Activated CD8-positive, alpha-beta T cell treated with anti-CD3 and anti-CD28 coated beads for 36 hours (primary cell): Measurements from ENCODE around the gene SOD1. TPM values are rescaled to one million over a fixed set of nuclear protein-coding genes. Genes with fewer than 3 reads are reported as not detected.
"Not testable (repeated sequence)": the region's sequence is repeated elsewhere in the genome, so short reads cannot be mapped to it uniquely, and the experiment has no call there.

Experiments used
- ATAC-seq: fragments of 200-7000 bp; cut with Tn5 transposase; one replicate; pipeline ENCODE4 v1.10.0; 2021; ENCODE audit warnings: mild to moderate bottlenecking, moderate library complexity
- CTCF ChIA-PET: fragments of 350-600 bp; sonication (Branson Sonifier 250); formaldehyde crosslinking; loops from one replicate; lab custom pipeline; 2021; ENCODE audit warnings: antibody characterized with exemption; lab: Charles Lee
- POLR2A ChIA-PET: fragments of 350-600 bp; sonication (Branson Sonifier 250); formaldehyde crosslinking; loops from one replicate; lab custom pipeline; 2021; ENCODE audit warnings: antibody characterized with exemption; lab: Charles Lee
- DNase-seq: peaks from one replicate; pipeline ENCODE4 v3.0.0-alpha.2; 2020
- H3K27ac Mint-ChIP-seq: one replicate; pipeline ENCODE4 v1.8.0; 2021; ENCODE audit warnings: mild to moderate bottlenecking, mixed read lengths
- H3K27me3 Mint-ChIP-seq: one replicate; pipeline ENCODE4 v1.8.0; 2021; ENCODE audit warnings: mixed read lengths
- H3K36me3 Mint-ChIP-seq: one replicate; pipeline ENCODE4 v1.8.0; 2021; ENCODE audit warnings: low read depth, mixed read lengths
- H3K4me1 Mint-ChIP-seq: one replicate; pipeline ENCODE4 v1.8.0; 2021; ENCODE audit warnings: low read depth, mixed read lengths
- H3K4me3 Mint-ChIP-seq: one replicate; pipeline ENCODE4 v1.8.0; 2021; ENCODE audit warnings: mild to moderate bottlenecking, moderate library complexity, mixed read lengths
- H3K9me3 Mint-ChIP-seq: one replicate; pipeline ENCODE4 v1.8.0; 2021; ENCODE audit warnings: mixed read lengths
- intact Hi-C: fragments of 100-400 bp; cut with micrococcal nuclease; formaldehyde crosslinking; loops from one replicate; pipeline ENCODE4 v1.10.0; 2022
- total RNA-seq, 2 experiments: library from RNA; stranded (reverse); gene quantifications; one replicate each; pipeline ENCODE4 v1.2.3, GENCODE V29; 2021
- TF ChIP-seq, protein P1 (sequence below): fragments of 200-600 bp; IDR thresholded peaks from one replicate; pipeline ENCODE4 v1.8.0; 2022; ENCODE audit warnings: antibody characterized with exemption, mild to moderate bottlenecking

Gene SOD1
- total RNA-seq, 2 experiments from 2014 or later: 277 to 286 TPM

DNA sequence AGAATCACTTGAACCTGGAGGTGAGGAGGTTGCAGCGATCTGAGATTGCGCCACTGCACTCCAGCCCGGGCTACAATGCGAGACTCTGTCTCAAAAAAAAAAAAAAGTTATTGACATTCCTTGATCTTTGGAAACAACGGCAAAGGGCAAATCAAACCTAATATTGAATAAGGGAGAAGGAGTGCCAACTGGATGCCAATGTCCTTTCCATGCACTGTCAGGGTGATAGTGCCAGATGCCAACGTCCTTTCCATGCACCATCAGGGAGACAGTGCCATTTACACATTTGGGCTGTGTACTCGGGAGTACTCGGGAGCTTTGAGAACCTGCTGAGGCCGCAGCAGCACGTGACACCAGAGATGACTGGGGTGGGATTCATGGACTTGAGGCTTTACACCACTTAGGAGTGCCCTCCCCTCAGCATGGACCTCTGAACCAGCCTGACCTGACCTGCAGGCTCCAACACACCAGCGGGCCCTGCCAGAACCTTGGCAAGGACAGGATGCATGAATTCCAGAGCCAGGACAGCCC lies 34.5 kb upstream of the SOD1 start:
- peaks cover 7% of the 10 kb centered on the region for H3K4me1 Mint-ChIP-seq
- DNase-seq (no peak), ATAC-seq (no peak)
- H3K27ac Mint-ChIP-seq: no peak overlapping the region
- H3K9me3 Mint-ChIP-seq: no peaks in the 10 kb centered on the region
- H3K4me3 Mint-ChIP-seq: no peak overlapping the region
- TF ChIP-seq, protein P1, sequence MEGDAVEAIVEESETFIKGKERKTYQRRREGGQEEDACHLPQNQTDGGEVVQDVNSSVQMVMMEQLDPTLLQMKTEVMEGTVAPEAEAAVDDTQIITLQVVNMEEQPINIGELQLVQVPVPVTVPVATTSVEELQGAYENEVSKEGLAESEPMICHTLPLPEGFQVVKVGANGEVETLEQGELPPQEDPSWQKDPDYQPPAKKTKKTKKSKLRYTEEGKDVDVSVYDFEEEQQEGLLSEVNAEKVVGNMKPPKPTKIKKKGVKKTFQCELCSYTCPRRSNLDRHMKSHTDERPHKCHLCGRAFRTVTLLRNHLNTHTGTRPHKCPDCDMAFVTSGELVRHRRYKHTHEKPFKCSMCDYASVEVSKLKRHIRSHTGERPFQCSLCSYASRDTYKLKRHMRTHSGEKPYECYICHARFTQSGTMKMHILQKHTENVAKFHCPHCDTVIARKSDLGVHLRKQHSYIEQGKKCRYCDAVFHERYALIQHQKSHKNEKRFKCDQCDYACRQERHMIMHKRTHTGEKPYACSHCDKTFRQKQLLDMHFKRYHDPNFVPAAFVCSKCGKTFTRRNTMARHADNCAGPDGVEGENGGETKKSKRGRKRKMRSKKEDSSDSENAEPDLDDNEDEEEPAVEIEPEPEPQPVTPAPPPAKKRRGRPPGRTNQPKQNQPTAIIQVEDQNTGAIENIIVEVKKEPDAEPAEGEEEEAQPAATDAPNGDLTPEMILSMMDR: no peak
- no peaks in the 10 kb centered on the region for H3K36me3 Mint-ChIP-seq
- intact Hi-C loops: no loop called here
- POLR2A ChIA-PET: no interaction called here
- H3K27me3 Mint-ChIP-seq: no peaks in the 10 kb centered on the region
- CTCF ChIA-PET: no interaction called here

DNA sequence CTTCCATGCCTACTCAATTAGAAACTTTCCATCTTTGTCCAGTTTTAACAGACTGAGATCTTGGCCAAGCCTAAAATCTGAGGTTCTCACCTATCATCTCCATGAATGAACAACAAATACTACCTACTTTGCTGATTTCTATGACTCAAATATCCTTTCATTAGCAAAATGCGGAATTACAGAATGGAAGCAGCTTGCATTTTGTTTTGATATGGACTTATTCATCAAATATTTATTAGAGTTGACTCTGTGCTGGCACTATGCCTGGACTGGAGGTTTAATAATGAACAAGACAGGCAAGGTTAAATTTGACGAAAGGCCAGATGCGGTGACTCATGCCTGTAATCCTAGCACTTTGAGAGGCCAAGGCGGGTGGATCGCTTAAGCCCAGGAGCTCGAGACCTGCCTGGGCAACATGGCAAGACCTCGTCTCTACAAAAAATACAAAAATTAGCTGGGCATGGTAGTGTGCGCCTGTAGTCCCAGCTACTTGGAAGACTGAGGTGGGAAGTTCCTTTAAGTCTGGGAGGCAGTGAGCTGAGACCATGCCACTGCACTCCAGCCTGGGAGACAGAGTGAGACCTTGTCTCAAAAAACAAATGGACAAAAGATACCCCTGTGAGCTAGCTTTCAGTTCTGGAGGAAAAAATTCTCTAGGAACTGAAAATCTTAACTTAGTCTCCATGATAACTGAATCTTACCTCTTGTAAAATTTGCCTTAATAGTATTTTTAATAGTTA lies 29.4 kb upstream of the SOD1 start:
- Mint-ChIP-seq H3K27ac (no peak overlapping the region), H3K36me3 (no peaks in the 10 kb centered on the region), H3K4me3 (no peak overlapping the region), H3K9me3 (peaks cover 2% of the 10 kb centered on the region), H3K27me3 (no peaks in the 10 kb centered on the region), H3K4me1 (no peaks in the 10 kb centered on the region)
- DNase-seq (no peak), ATAC-seq (no peak)
- intact Hi-C loops: no loop called here
- TF ChIP-seq, protein P1: no peak
- ChIA-PET CTCF (no interaction called here), POLR2A (no interaction called here)

DNA sequence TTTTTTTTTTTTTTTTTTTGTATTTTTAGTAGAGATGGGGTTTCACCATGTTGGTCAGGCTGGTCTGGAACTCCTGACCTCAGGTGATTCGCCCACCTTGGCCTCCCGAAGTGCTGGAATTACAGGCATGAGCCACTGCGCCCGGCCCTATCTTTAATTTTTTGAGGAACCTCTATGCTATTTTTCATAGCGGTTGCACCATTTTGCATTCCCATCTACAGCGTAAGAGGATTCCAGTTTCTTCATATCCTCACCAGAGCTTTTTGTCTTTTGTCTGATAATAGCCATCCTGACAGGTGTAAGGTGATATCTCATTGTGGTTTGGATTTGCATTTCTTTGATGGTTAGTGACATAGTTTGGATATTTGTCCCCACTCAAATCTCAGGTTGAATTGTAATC lies 27.6 kb upstream of the SOD1 start:
- H3K4me3 Mint-ChIP-seq, POLR2A ChIA-PET, intact Hi-C loops, H3K9me3 Mint-ChIP-seq, H3K36me3 Mint-ChIP-seq, H3K27me3 Mint-ChIP-seq, ATAC-seq, H3K4me1 Mint-ChIP-seq, H3K27ac Mint-ChIP-seq, DNase-seq, CTCF ChIA-PET: not testable (repeated sequence)

DNA sequence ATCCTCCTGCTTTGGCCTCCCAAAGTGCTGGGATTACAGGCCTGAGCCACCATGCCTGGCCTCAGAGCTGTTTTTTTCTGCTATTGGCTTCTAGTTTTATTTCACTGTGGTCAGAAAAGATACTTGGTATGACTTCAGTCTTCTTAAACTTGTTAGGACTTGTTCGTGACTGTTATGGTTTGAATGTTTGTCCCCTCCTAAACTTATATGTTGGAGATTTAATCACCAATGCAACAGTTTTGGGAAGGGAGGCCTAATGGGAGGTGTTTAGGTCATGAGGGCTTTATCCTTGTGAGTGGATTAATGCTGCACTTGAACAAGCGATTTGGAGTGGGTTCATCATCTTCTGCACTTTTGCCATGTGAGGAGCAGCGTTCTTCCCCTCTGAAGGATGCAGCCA lies 24.5 kb upstream of the SOD1 start:
- TF ChIP-seq, protein P1: no peak
- no peak overlapping the region for H3K4me3 Mint-ChIP-seq
- ATAC-seq: no peak
- intact Hi-C loops: no loop called here
- ChIA-PET CTCF (interaction anchor here (1.2 kb wide), 1 partner anchor 11 kb away, joined by 3 read pairs; no protein-coding TSS in a partner anchor), POLR2A (no interaction called here)
- peaks cover 9% of the 10 kb centered on the region for H3K9me3 Mint-ChIP-seq
- no peaks in the 10 kb centered on the region for H3K27me3 Mint-ChIP-seq
- DNase-seq: no peak
- no peaks in the 10 kb centered on the region for H3K4me1 Mint-ChIP-seq
- H3K36me3 Mint-ChIP-seq: peaks cover 2% of the 10 kb centered on the region
- no peak overlapping the region for H3K27ac Mint-ChIP-seq

DNA sequence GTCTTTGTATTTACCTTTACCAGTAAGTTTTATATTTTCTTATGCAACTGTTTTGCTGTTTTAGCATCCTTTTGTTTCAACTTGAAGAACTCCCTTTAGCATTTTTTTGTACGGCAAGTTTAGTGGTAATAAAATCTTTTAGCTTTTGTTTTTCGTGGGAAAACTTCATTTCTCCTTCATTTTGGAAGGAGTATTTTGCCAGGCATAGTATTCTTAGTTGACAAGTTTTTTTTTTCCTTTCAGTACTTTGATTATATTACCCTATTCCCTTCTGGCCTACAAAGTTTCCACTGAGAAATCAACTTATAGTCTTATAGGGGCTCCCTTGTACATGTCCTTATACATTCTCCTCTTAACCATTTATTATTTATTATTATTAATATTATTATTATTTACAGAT lies 22.6 kb upstream of the SOD1 start:
- no peaks in the 10 kb centered on the region for H3K4me1 Mint-ChIP-seq
- H3K4me3 Mint-ChIP-seq: no peak overlapping the region
- ATAC-seq: no peak
- peaks cover 2% of the 10 kb centered on the region for H3K36me3 Mint-ChIP-seq
- POLR2A ChIA-PET: interaction anchor here (0.6 to 0.7 kb wide), 2 partner anchors 20 to 323 kb away, joined by 3 read pairs; no protein-coding TSS in a partner anchor
- CTCF ChIA-PET: interaction anchor here (1.1 kb wide), 1 partner anchor 14 kb away, joined by 3 read pairs; no protein-coding TSS in a partner anchor
- TF ChIP-seq, protein P1: no peak
- peaks cover 8% of the 10 kb centered on the region for H3K9me3 Mint-ChIP-seq
- H3K27me3 Mint-ChIP-seq: no peaks in the 10 kb centered on the region
- intact Hi-C loops: no loop called here
- DNase-seq: no peak
- H3K27ac Mint-ChIP-seq: no peak overlapping the region
